GM23338 (cell line): Measurements from ENCODE around the gene MTCH2. TPM values are rescaled to one million over a fixed set of nuclear protein-coding genes. Genes with fewer than 3 reads are reported as not detected.

Source experiments
- ATAC-seq: fragments of 200-7000 bp; cut with Tn5 transposase; 3 replicates; pipeline ENCODE4 v1.9.1; 2020
- DNase-seq: peaks from one replicate; pipeline ENCODE4 v3.0.0-alpha.2; 2015; ENCODE audit warnings: low spot score
- H2AFZ ChIP-seq: fragments of 200-600 bp; sonication (generic); 2 replicates; pipeline ENCODE4 v1.8.0; 2016; ENCODE audit warnings: antibody characterized with exemption, mild to moderate bottlenecking, moderate library complexity
- H3F3A ChIP-seq: fragments of 200-600 bp; sonication (generic); replicated peaks from 2 replicates; pipeline ENCODE4 v1.8.0; 2017; ENCODE audit warnings: antibody characterized with exemption, mixed run types, low read depth
- H3K27ac ChIP-seq: fragments of 200-600 bp; sonication (generic); 2 replicates; pipeline ENCODE4 v1.6.1; 2016; ENCODE audit warnings: low read depth
- H3K27me3 ChIP-seq: fragments of 200-600 bp; sonication (generic); 2 replicates; pipeline ENCODE4 v1.8.0; 2016; ENCODE audit warnings: mild to moderate bottlenecking, mixed run types, moderate library complexity; ENCODE audit not compliant: insufficient read depth
- H3K36me3 ChIP-seq: fragments of 200-600 bp; sonication (generic); 2 replicates; pipeline ENCODE4 v1.8.0; 2016; ENCODE audit warnings: mild to moderate bottlenecking; ENCODE audit not compliant: insufficient read depth
- H3K4me1 ChIP-seq: fragments of 200-600 bp; sonication (generic); 2 replicates; pipeline ENCODE4 v1.8.0; 2016; ENCODE audit warnings: mild to moderate bottlenecking, moderate library complexity; ENCODE audit not compliant: insufficient read depth
- H3K4me2 ChIP-seq: fragments of 200-600 bp; sonication (generic); 2 replicates; pipeline ENCODE4 v1.7.1; 2017; ENCODE audit warnings: mixed run types
- H3K4me3 ChIP-seq: fragments of 200-600 bp; sonication (generic); 2 replicates; pipeline ENCODE4 v1.6.1; 2016; ENCODE audit warnings: mixed run types
- H3K79me2 ChIP-seq: fragments of 200-600 bp; sonication (generic); replicated peaks from 2 replicates; pipeline ENCODE4 v1.8.0; 2017; ENCODE audit warnings: mild to moderate bottlenecking; ENCODE audit not compliant: insufficient read depth
- H3K9me2 ChIP-seq: fragments of 200-600 bp; sonication (generic); 2 replicates; pipeline ENCODE4 v1.8.0; 2017; ENCODE audit not compliant: insufficient read depth
- H4K20me1 ChIP-seq: fragments of 200-600 bp; sonication (generic); replicated peaks from 2 replicates; pipeline ENCODE4 v1.8.0; 2017; ENCODE audit warnings: mild to moderate bottlenecking; ENCODE audit not compliant: insufficient read depth
- H3K27ac Mint-ChIP-seq: 2 replicates; pipeline ENCODE4 v1.8.0; 2020; ENCODE audit warnings: inconsistent platforms, mild to moderate bottlenecking, moderate library complexity, mixed read lengths
- H3K27me3 Mint-ChIP-seq: 3 replicates; pipeline ENCODE4 v1.8.0; 2022; ENCODE audit warnings: low read depth, mild to moderate bottlenecking, moderate library complexity, mixed read lengths, inconsistent platforms; ENCODE audit not compliant: insufficient read depth, poor library complexity
- H3K36me3 Mint-ChIP-seq: 3 replicates; pipeline ENCODE4 v1.8.0; 2021; ENCODE audit warnings: low read depth, mild to moderate bottlenecking, inconsistent platforms, moderate library complexity, mixed read lengths
- H3K4me1 Mint-ChIP-seq: 3 replicates; pipeline ENCODE4 v1.8.0; 2020; ENCODE audit warnings: mild to moderate bottlenecking, inconsistent platforms, mixed read lengths
- H3K4me3 Mint-ChIP-seq: 3 replicates; pipeline ENCODE4 v1.8.0; 2021; ENCODE audit warnings: moderate library complexity, mild to moderate bottlenecking, inconsistent platforms, mixed read lengths
- H3K9me3 Mint-ChIP-seq: 3 replicates; pipeline ENCODE4 v1.8.0; 2020; ENCODE audit warnings: moderate library complexity, mild to moderate bottlenecking, inconsistent platforms, mixed read lengths
- CREB1 ChIP-seq: fragments of 250-450 bp; sonication (Bioruptor Pico); IDR thresholded peaks from 2 replicates; pipeline ENCODE4 v1.5.0; 2020; ENCODE audit warnings: low read depth, mild to moderate bottlenecking, moderate library complexity
- ETS1 ChIP-seq: IDR thresholded peaks from 2 replicates; pipeline ENCODE4 v1.6.1; 2016; ENCODE audit warnings: antibody characterized with exemption
- EZH2 ChIP-seq: fragments of 200-600 bp; sonication (generic); IDR thresholded peaks from one replicate; pipeline ENCODE4 v1.8.0; 2017; ENCODE audit warnings: antibody characterized with exemption, mild to moderate bottlenecking, low read depth; ENCODE audit not compliant: unreplicated experiment
- JUNB ChIP-seq: IDR thresholded peaks from one replicate; pipeline ENCODE4 v1.6.1; 2016; ENCODE audit warnings: antibody characterized with exemption; ENCODE audit not compliant: unreplicated experiment
- NANOG ChIP-seq: IDR thresholded peaks from 2 replicates; pipeline ENCODE4 v1.6.1; 2016; ENCODE audit warnings: antibody characterized with exemption, borderline replicate concordance
- POLR2AphosphoS5 ChIP-seq: IDR thresholded peaks from 2 replicates; pipeline ENCODE4 v1.6.1; 2016; ENCODE audit warnings: antibody characterized with exemption, low read depth
- STAT1 ChIP-seq: IDR thresholded peaks from one replicate; pipeline ENCODE4 v1.6.1; 2016; ENCODE audit warnings: antibody characterized with exemption; ENCODE audit not compliant: unreplicated experiment
- ZNF114 ChIP-seq: fragments of 250-450 bp; sonication (Bioruptor Pico); IDR thresholded peaks from 2 replicates; pipeline ENCODE4 v1.5.0; 2020; ENCODE audit warnings: mild to moderate bottlenecking, moderate library complexity
- ZNF331 ChIP-seq: fragments of 250-450 bp; sonication (Bioruptor Pico); IDR thresholded peaks from 2 replicates; pipeline ENCODE4 v1.5.0; 2020; ENCODE audit warnings: low read depth, mild to moderate bottlenecking, moderate library complexity
- polyA plus RNA-seq: library from polyadenylated mRNA; unstranded; fragments of >200 nt; fragmentation: Nextera tagmentation; extraction: Ambion mirVana; gene quantifications from 2 replicates; pipeline ENCODE4 v1.2.1, GENCODE V29; 2016
- total RNA-seq: library from RNA; depleted of rRNA; stranded (reverse); fragments of >200 nt; shearing (Covaris generic); gene quantifications from 2 replicates; pipeline ENCODE4 v1.2.3, GENCODE V29; 2014
- TF ChIP-seq, protein P1 (sequence below): IDR thresholded peaks from one replicate; pipeline ENCODE4 v1.6.1; 2018; ENCODE audit warnings: antibody characterized with exemption; ENCODE audit not compliant: unreplicated experiment
- TF ChIP-seq, protein P2 (sequence below): fragments of 250-450 bp; sonication (Bioruptor Pico); IDR thresholded peaks from 2 replicates; pipeline ENCODE4 v1.5.0; 2020; ENCODE audit warnings: mild to moderate bottlenecking, moderate library complexity
- TF ChIP-seq, protein P3 (sequence below), 2 experiments: fragments of 200-600 bp in 1 of 2; sonication (generic) in 1 of 2; conservative IDR thresholded peaks; 2 replicates each; pipeline versions ENCODE4 v1.5.1 to v1.6.1; 2016 to 2017; ENCODE audit warnings: antibody characterized with exemption in 2 of 2, low read depth in 2 of 2, mild to moderate bottlenecking in 2 of 2, moderate library complexity in 1 of 2

MTCH2 gene
- total and polyA plus RNA-seq, 2 experiments from 2014 or later = 90.9 to 155 TPM

- no peak overlapping the region for H3K4me3 ChIP-seq
- Mint-ChIP-seq H3K4me3 (no peak overlapping the region), H3K4me1 (peaks cover 4% of the 10 kb centered on the region; the same call in 1 of the 3 replicates), H3K27ac (no peak overlapping the region; the same call in 1 of the 2 replicates), H3K27me3 (no peaks in the 10 kb centered on the region), H3K9me3 (no peaks in the 10 kb centered on the region), H3K36me3 (no peaks in the 10 kb centered on the region)
- no peak overlapping the region for H2AFZ ChIP-seq
- ATAC-seq (no peak), DNase-seq (no peak)
- H3K79me2 ChIP-seq = no peaks in the 10 kb centered on the region
- no peak for TF ChIP-seq NANOG
- TF ChIP-seq EZH2 = no peak
- TF ChIP-seq ETS1 = no peak
- TF ChIP-seq, protein P1, sequence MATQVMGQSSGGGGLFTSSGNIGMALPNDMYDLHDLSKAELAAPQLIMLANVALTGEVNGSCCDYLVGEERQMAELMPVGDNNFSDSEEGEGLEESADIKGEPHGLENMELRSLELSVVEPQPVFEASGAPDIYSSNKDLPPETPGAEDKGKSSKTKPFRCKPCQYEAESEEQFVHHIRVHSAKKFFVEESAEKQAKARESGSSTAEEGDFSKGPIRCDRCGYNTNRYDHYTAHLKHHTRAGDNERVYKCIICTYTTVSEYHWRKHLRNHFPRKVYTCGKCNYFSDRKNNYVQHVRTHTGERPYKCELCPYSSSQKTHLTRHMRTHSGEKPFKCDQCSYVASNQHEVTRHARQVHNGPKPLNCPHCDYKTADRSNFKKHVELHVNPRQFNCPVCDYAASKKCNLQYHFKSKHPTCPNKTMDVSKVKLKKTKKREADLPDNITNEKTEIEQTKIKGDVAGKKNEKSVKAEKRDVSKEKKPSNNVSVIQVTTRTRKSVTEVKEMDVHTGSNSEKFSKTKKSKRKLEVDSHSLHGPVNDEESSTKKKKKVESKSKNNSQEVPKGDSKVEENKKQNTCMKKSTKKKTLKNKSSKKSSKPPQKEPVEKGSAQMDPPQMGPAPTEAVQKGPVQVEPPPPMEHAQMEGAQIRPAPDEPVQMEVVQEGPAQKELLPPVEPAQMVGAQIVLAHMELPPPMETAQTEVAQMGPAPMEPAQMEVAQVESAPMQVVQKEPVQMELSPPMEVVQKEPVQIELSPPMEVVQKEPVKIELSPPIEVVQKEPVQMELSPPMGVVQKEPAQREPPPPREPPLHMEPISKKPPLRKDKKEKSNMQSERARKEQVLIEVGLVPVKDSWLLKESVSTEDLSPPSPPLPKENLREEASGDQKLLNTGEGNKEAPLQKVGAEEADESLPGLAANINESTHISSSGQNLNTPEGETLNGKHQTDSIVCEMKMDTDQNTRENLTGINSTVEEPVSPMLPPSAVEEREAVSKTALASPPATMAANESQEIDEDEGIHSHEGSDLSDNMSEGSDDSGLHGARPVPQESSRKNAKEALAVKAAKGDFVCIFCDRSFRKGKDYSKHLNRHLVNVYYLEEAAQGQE = no peak
- TF ChIP-seq POLR2AphosphoS5 = no peak
- TF ChIP-seq ZNF114 = no peak
- TF ChIP-seq, protein P2, sequence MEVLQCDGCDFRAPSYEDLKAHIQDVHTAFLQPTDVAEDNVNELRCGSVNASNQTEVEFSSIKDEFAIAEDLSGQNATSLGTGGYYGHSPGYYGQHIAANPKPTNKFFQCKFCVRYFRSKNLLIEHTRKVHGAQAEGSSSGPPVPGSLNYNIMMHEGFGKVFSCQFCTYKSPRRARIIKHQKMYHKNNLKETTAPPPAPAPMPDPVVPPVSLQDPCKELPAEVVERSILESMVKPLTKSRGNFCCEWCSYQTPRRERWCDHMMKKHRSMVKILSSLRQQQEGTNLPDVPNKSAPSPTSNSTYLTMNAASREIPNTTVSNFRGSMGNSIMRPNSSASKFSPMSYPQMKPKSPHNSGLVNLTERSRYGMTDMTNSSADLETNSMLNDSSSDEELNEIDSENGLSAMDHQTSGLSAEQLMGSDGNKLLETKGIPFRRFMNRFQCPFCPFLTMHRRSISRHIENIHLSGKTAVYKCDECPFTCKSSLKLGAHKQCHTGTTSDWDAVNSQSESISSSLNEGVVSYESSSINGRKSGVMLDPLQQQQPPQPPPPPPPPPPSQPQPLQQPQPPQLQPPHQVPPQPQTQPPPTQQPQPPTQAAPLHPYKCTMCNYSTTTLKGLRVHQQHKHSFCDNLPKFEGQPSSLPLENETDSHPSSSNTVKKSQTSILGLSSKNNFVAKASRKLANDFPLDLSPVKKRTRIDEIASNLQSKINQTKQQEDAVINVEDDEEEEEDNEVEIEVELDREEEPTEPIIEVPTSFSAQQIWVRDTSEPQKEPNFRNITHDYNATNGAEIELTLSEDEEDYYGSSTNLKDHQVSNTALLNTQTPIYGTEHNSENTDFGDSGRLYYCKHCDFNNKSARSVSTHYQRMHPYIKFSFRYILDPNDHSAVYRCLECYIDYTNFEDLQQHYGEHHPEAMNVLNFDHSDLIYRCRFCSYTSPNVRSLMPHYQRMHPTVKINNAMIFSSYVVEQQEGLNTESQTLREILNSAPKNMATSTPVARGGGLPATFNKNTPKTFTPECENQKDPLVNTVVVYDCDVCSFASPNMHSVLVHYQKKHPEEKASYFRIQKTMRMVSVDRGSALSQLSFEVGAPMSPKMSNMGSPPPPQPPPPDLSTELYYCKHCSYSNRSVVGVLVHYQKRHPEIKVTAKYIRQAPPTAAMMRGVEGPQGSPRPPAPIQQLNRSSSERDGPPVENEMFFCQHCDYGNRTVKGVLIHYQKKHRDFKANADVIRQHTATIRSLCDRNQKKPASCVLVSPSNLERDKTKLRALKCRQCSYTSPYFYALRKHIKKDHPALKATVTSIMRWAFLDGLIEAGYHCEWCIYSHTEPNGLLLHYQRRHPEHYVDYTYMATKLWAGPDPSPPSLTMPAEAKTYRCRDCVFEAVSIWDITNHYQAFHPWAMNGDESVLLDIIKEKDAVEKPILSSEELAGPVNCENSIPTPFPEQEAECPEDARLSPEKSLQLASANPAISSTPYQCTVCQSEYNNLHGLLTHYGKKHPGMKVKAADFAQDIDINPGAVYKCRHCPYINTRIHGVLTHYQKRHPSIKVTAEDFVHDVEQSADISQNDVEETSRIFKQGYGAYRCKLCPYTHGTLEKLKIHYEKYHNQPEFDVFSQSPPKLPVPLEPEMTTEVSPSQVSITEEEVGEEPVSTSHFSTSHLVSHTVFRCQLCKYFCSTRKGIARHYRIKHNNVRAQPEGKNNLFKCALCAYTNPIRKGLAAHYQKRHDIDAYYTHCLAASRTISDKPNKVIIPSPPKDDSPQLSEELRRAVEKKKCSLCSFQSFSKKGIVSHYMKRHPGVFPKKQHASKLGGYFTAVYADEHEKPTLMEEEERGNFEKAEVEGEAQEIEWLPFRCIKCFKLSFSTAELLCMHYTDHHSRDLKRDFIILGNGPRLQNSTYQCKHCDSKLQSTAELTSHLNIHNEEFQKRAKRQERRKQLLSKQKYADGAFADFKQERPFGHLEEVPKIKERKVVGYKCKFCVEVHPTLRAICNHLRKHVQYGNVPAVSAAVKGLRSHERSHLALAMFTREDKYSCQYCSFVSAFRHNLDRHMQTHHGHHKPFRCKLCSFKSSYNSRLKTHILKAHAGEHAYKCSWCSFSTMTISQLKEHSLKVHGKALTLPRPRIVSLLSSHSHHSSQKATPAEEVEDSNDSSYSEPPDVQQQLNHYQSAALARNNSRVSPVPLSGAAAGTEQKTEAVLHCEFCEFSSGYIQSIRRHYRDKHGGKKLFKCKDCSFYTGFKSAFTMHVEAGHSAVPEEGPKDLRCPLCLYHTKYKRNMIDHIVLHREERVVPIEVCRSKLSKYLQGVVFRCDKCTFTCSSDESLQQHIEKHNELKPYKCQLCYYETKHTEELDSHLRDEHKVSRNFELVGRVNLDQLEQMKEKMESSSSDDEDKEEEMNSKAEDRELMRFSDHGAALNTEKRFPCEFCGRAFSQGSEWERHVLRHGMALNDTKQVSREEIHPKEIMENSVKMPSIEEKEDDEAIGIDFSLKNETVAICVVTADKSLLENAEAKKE (CRISPR knock-in tag) = no peak
- no peak for TF ChIP-seq JUNB
- no peak for TF ChIP-seq CREB1 (CRISPR knock-in tag)
- no peak for TF ChIP-seq ZNF331 (CRISPR knock-in tag)
- TF ChIP-seq, protein P3, sequence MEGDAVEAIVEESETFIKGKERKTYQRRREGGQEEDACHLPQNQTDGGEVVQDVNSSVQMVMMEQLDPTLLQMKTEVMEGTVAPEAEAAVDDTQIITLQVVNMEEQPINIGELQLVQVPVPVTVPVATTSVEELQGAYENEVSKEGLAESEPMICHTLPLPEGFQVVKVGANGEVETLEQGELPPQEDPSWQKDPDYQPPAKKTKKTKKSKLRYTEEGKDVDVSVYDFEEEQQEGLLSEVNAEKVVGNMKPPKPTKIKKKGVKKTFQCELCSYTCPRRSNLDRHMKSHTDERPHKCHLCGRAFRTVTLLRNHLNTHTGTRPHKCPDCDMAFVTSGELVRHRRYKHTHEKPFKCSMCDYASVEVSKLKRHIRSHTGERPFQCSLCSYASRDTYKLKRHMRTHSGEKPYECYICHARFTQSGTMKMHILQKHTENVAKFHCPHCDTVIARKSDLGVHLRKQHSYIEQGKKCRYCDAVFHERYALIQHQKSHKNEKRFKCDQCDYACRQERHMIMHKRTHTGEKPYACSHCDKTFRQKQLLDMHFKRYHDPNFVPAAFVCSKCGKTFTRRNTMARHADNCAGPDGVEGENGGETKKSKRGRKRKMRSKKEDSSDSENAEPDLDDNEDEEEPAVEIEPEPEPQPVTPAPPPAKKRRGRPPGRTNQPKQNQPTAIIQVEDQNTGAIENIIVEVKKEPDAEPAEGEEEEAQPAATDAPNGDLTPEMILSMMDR (conservative IDR thresholded peaks at IDR 0.05; ENCODE audit: low read depth in 2 of 2) = no peak
- no peak for TF ChIP-seq STAT1
- H4K20me1 ChIP-seq = no peaks in the 10 kb centered on the region
- H3K36me3 ChIP-seq = no peaks in the 10 kb centered on the region
- no peaks in the 10 kb centered on the region for H3K9me2 ChIP-seq
- H3K4me2 ChIP-seq = no peak overlapping the region
- H3K27me3 ChIP-seq = no peaks in the 10 kb centered on the region
- H3F3A ChIP-seq = no peaks in the 10 kb centered on the region
- H3K4me1 ChIP-seq = no peaks in the 10 kb centered on the region
- no peak overlapping the region for H3K27ac ChIP-seq
Observed at GRCh38 chr11:47667555-47667954, 25.2 kb upstream of the MTCH2 start.
